ENCODE data around the gene TMCC1.
"Not testable (repeated sequence)": the region's sequence is repeated elsewhere in the genome, so short reads cannot be mapped to it uniquely, and the experiment has no call there.

The TMCC1 gene

GRCh38 chr3:129773691-129774663, 119.5 kb downstream of the TMCC1 start:
- no peak for DNase-seq (ENCODE audit: low read depth in 2 of 2)

- no peak for DNase-seq (ENCODE audit: low read depth in 2 of 2)
These were observed 122.9 kb downstream of the TMCC1 start for GRCh38 chr3:129770604-129771003.

GRCh38 chr3:129769616-129770015, 123.9 kb downstream of the TMCC1 start:
- DNase-seq (ENCODE audit: low read depth in 2 of 2) = no peak

- DNase-seq (ENCODE audit: low read depth in 2 of 2) = no peak
These were observed 124.8 kb downstream of the TMCC1 start for GRCh38 chr3:129768728-129769127.

- no peak for DNase-seq (ENCODE audit: low read depth in 2 of 2)
These were observed 127.4 kb downstream of the TMCC1 start for GRCh38 chr3:129766135-129766534.

- no peak for DNase-seq (ENCODE audit: low read depth in 2 of 2)
These were observed 129.4 kb downstream of the TMCC1 start for GRCh38 chr3:129764090-129764489.

GRCh38 chr3:129758785-129759320, 134.7 kb downstream of the TMCC1 start:
- DNase-seq (ENCODE audit: low read depth in 2 of 2) = no peak

- no peak for DNase-seq (ENCODE audit: low read depth in 2 of 2)
These were observed 135.2 kb downstream of the TMCC1 start for GRCh38 chr3:129758306-129758705.

GRCh38 chr3:129756871-129757270, 136.6 kb downstream of the TMCC1 start:
- no peak for DNase-seq (ENCODE audit: low read depth in 2 of 2)

GRCh38 chr3:129751105-129751504, 142.4 kb downstream of the TMCC1 start:
- DNase-seq (ENCODE audit: low read depth in 2 of 2) = not testable (repeated sequence)

GRCh38 chr3:129749692-129750091, 143.8 kb downstream of the TMCC1 start:
- no peak for DNase-seq (ENCODE audit: low read depth in 2 of 2)

- DNase-seq (ENCODE audit: low read depth in 2 of 2) = no peak
These were observed 145.5 kb downstream of the TMCC1 start for GRCh38 chr3:129747992-129748391.

GRCh38 chr3:129747136-129747535, 146.4 kb downstream of the TMCC1 start:
- no peak for DNase-seq (ENCODE audit: low read depth in 2 of 2)

- DNase-seq (ENCODE audit: low read depth in 2 of 2) = no peak
These were observed 146.9 kb downstream of the TMCC1 start for GRCh38 chr3:129746629-129747028.

- no peak for DNase-seq (ENCODE audit: low read depth in 2 of 2)
These were observed 148.3 kb downstream of the TMCC1 start for GRCh38 chr3:129745253-129745652.

GRCh38 chr3:129741794-129742193, 151.7 kb downstream of the TMCC1 start:
- no peak for DNase-seq (ENCODE audit: low read depth in 2 of 2)

GRCh38 chr3:129740090-129740489, 153.4 kb downstream of the TMCC1 start:
- DNase-seq (ENCODE audit: low read depth in 2 of 2) = no peak

GRCh38 chr3:129739634-129740033, 153.9 kb downstream of the TMCC1 start:
- DNase-seq (ENCODE audit: low read depth in 2 of 2) = no peak

- DNase-seq (ENCODE audit: low read depth in 2 of 2) = no peak
These were observed 155.3 kb downstream of the TMCC1 start for GRCh38 chr3:129738172-129738571.

GRCh38 chr3:129736070-129736469, 157.4 kb downstream of the TMCC1 start:
- no peak for DNase-seq (ENCODE audit: low read depth in 2 of 2)

GRCh38 chr3:129735638-129736037, 157.9 kb downstream of the TMCC1 start:
- no peak for DNase-seq (ENCODE audit: low read depth in 2 of 2)

- no peak for DNase-seq (ENCODE audit: low read depth in 2 of 2)
These were observed 159.1 kb downstream of the TMCC1 start for GRCh38 chr3:129734449-129734848.

GRCh38 chr3:129732200-129732876, 161.2 kb downstream of the TMCC1 start:
- DNase-seq (ENCODE audit: low read depth in 2 of 2) = no peak
